ENCODE measurements around the gene DRGX. TPM values are rescaled to one million over a fixed set of nuclear protein-coding genes. Genes with fewer than 3 reads are reported as not detected.

Gene DRGX
- total and polyA plus RNA-seq, 10 of the 15 experiments (the other 5 are each of a cell fraction or from before 2014, with no cell fraction given) = not detected

DNA sequence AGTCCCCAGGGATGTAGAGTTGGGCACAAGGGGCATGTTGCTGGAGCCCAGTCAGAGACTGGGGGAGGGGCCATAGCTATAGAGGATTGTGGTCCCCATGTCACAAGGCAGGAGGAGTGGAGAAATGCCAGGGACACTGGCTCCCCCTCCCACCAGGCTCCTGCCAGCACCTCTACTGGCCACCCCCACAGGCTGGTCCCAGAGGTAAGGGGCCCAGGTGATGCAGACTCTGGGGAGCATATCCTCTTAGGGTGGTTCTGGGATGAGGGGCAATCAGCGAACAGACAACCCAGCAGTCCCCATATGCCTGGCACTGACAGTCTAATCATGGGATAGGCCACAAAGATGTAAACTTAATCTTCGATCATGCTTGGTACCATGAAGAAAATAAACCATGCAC lies 75.7 kb downstream of the DRGX start (continued):
- TF ChIP-seq, protein P1, sequence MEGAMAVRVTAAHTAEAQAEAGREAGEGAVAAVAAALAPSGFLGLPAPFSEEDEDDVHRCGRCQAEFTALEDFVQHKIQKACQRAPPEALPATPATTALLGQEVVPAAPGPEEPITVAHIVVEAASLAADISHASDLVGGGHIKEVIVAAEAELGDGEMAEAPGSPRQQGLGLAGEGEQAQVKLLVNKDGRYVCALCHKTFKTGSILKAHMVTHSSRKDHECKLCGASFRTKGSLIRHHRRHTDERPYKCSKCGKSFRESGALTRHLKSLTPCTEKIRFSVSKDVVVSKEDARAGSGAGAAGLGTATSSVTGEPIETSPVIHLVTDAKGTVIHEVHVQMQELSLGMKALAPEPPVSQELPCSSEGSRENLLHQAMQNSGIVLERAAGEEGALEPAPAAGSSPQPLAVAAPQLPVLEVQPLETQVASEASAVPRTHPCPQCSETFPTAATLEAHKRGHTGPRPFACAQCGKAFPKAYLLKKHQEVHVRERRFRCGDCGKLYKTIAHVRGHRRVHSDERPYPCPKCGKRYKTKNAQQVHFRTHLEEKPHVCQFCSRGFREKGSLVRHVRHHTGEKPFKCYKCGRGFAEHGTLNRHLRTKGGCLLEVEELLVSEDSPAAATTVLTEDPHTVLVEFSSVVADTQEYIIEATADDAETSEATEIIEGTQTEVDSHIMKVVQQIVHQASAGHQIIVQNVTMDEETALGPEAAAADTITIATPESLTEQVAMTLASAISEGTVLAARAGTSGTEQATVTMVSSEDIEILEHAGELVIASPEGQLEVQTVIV (IDR thresholded peaks at IDR 0.05; ENCODE audit: borderline replicate concordance, partially characterized antibody) = no peak
- TF ChIP-seq, protein P2, sequence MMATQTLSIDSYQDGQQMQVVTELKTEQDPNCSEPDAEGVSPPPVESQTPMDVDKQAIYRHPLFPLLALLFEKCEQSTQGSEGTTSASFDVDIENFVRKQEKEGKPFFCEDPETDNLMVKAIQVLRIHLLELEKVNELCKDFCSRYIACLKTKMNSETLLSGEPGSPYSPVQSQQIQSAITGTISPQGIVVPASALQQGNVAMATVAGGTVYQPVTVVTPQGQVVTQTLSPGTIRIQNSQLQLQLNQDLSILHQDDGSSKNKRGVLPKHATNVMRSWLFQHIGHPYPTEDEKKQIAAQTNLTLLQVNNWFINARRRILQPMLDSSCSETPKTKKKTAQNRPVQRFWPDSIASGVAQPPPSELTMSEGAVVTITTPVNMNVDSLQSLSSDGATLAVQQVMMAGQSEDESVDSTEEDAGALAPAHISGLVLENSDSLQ (IDR thresholded peaks at IDR 0.05) = no peak

DNA sequence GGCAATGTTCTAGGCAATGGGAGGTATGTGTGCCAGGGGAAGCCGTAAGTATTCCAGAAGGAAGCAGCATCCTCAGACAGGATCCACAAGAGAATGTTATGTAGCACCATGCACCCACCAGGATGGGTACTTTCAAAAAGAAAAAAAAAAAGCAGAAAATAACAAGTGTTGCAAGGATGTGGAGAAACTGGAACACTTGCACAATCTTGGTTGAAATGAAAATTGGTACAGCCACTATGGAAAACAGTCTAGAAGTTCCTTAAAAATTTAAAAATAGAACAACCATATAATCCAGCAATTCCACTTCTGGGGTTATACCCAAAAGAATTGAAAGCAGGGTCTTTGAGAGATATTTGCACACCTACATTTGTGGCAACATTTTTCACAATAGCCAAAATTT lies 76.7 kb downstream of the DRGX start:
- ChIA-PET RAD21 (ENCODE audit: unreplicated experiment) (no interaction called here), CTCF (interaction anchor here (1.6 kb wide), 1 partner anchor 9 kb away, joined by 3 read pairs; no protein-coding TSS in a partner anchor), POLR2A (no interaction called here), SMC1A (ENCODE audit: uncharacterized antibody, unreplicated experiment) (no interaction called here)
- peaks cover 0 to 2% of the 10 kb centered on the region in 2 experiments; a peak in 2 of 4 replicates for H3K27me3 ChIP-seq (replicated peaks in 1 of 2; ENCODE audit: control insufficient read depth in 2 of 2, insufficient read depth in 2 of 2, low read length in 1 of 2)
- H3K9ac ChIP-seq (ENCODE audit: control insufficient read depth, insufficient read depth, low read length) = no peak overlapping the region
- no TSS peak for BruUV-seq (replicated peaks)
- 95% methylated on average over 1 of the region's 1 CpG for WGBS (ENCODE audit: insufficient coverage, insufficient replicate concordance, low lambda C conversion rate, missing lambda C conversion rate)
- no peak overlapping the region for H3K4me2 ChIP-seq (ENCODE audit: control insufficient read depth, insufficient read depth)
- in situ Hi-C loops (cut with MboI) = no loop called here
- FAIRE-seq (no peak), ATAC-seq (no peak), DNase-seq (ENCODE audit: low read depth, low spot score) (no peak)
- H3K9me3 ChIP-seq (replicated peaks; ENCODE audit: control insufficient read depth, insufficient read depth, low read length) = no peaks in the 10 kb centered on the region
- no peak overlapping the region for H2AFZ ChIP-seq (ENCODE audit: control insufficient read depth, low read depth, low read length)
- H3K27ac ChIP-seq (ENCODE audit: control insufficient read depth, insufficient read depth) = no peak overlapping the region
- H4K20me1 ChIP-seq (ENCODE audit: control insufficient read depth, insufficient read depth) = no peaks in the 10 kb centered on the region
- no peaks in the 10 kb centered on the region for H3K36me3 ChIP-seq (ENCODE audit: control insufficient read depth in 2 of 2, insufficient read depth in 2 of 2, low read length in 1 of 2)
- no peak overlapping the region for H3K4me3 ChIP-seq
- no peaks in the 10 kb centered on the region for H3K79me2 ChIP-seq (ENCODE audit: control insufficient read depth, insufficient read depth, low read length)
- intact Hi-C loops (cut with micrococcal nuclease; ENCODE audit: unreplicated experiment) = no loop called here
- no peaks in the 10 kb centered on the region for H3K4me1 ChIP-seq (ENCODE audit: control insufficient read depth, insufficient read depth, low read length)
- TF ChIP-seq, protein P1 (IDR thresholded peaks at IDR 0.05; ENCODE audit: borderline replicate concordance, partially characterized antibody) = no peak
- TF ChIP-seq MTA2 (IDR thresholded peaks at IDR 0.05; ENCODE audit: low read depth) = no peak
- no peak for TF ChIP-seq NR2F1 (conservative IDR thresholded peaks at IDR 0.05)
- TF ChIP-seq SMARCA5 (IDR thresholded peaks at IDR 0.05) = no peak
- no peak for TF ChIP-seq PAX8 (IDR thresholded peaks at IDR 0.05)
- TF ChIP-seq, protein P3, sequence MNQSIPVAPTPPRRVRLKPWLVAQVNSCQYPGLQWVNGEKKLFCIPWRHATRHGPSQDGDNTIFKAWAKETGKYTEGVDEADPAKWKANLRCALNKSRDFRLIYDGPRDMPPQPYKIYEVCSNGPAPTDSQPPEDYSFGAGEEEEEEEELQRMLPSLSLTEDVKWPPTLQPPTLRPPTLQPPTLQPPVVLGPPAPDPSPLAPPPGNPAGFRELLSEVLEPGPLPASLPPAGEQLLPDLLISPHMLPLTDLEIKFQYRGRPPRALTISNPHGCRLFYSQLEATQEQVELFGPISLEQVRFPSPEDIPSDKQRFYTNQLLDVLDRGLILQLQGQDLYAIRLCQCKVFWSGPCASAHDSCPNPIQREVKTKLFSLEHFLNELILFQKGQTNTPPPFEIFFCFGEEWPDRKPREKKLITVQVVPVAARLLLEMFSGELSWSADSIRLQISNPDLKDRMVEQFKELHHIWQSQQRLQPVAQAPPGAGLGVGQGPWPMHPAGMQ (IDR thresholded peaks at IDR 0.05; ENCODE audit: borderline replicate concordance) = no peak
- no peak for TF ChIP-seq CHD2 (IDR thresholded peaks at IDR 0.05; ENCODE audit: borderline replicate concordance, low read depth, low read length)
- TF ChIP-seq, protein P4, sequence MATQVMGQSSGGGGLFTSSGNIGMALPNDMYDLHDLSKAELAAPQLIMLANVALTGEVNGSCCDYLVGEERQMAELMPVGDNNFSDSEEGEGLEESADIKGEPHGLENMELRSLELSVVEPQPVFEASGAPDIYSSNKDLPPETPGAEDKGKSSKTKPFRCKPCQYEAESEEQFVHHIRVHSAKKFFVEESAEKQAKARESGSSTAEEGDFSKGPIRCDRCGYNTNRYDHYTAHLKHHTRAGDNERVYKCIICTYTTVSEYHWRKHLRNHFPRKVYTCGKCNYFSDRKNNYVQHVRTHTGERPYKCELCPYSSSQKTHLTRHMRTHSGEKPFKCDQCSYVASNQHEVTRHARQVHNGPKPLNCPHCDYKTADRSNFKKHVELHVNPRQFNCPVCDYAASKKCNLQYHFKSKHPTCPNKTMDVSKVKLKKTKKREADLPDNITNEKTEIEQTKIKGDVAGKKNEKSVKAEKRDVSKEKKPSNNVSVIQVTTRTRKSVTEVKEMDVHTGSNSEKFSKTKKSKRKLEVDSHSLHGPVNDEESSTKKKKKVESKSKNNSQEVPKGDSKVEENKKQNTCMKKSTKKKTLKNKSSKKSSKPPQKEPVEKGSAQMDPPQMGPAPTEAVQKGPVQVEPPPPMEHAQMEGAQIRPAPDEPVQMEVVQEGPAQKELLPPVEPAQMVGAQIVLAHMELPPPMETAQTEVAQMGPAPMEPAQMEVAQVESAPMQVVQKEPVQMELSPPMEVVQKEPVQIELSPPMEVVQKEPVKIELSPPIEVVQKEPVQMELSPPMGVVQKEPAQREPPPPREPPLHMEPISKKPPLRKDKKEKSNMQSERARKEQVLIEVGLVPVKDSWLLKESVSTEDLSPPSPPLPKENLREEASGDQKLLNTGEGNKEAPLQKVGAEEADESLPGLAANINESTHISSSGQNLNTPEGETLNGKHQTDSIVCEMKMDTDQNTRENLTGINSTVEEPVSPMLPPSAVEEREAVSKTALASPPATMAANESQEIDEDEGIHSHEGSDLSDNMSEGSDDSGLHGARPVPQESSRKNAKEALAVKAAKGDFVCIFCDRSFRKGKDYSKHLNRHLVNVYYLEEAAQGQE (IDR thresholded peaks at IDR 0.05; ENCODE audit: low read depth, low read length) = no peak
- no peak for TF ChIP-seq SREBF2 (IDR thresholded peaks at IDR 0.05; ENCODE audit: low read length)
- no peak for TF ChIP-seq TAF1 (IDR thresholded peaks at IDR 0.05; ENCODE audit: borderline replicate concordance, low read depth, low read length)

Measured in GM12878 (cell line).